Endothelial cell of umbilical vein (primary cell): ENCODE data around the gene TOP1. TPM values are rescaled to one million over a fixed set of nuclear protein-coding genes. Genes with fewer than 3 reads are reported as not detected.

ENCODE experiments used
- BruUV-seq: library from RNA; stranded (reverse); fragments of 400-500 nt; replicated peaks from 2 replicates; lab custom pipeline; 2021; lab: Mats Ljungman, UMichigan
- CTCF ChIA-PET: fragments of 300-600, 350-600 bp; sonication (Branson Sonifier 250); formaldehyde crosslinking; loops from one replicate; lab custom pipeline; 2021; ENCODE audit warnings: antibody characterized with exemption, inconsistent platforms; lab: Charles Lee
- POLR2A ChIA-PET: fragments of 300-600, 350-600 bp; sonication (Branson Sonifier 250); formaldehyde crosslinking; loops from one replicate; lab custom pipeline; 2021; ENCODE audit warnings: antibody characterized with exemption, inconsistent platforms; lab: Charles Lee
- DNase-seq: peaks from one replicate; pipeline ENCODE4 v3.0.0-alpha.2; 2011; ENCODE audit warnings: low read depth, low spot score
- FAIRE-seq: peaks from 2 replicates; lab custom pipeline; 2011; peaks lifted over from hg19 to GRCh38; lab: Jason Lieb, UNC
- H2AFZ ChIP-seq: 2 replicates; pipeline ENCODE4 v1.6.0; 2012; ENCODE audit warnings: low read depth, low read length, control low read depth, inconsistent platforms
- H3K27ac ChIP-seq: 2 replicates; pipeline ENCODE4 v1.5.1; 2011; ENCODE audit warnings: low read depth, mild to moderate bottlenecking, control low read depth, low read length, moderate library complexity; ENCODE audit not compliant: insufficient read depth
- H3K27me3 ChIP-seq, 2 experiments: 2 replicates each; pipeline versions ENCODE4 v1.6.0 to v1.6.1; 2011; ENCODE audit warnings: low read length in 2 of 2, mixed read lengths in 1 of 2; ENCODE audit not compliant: control insufficient read depth in 2 of 2, insufficient read depth in 2 of 2
- H3K36me3 ChIP-seq, 2 experiments: 2 replicates in 1 of 2; 3 replicates in 1 of 2; pipeline ENCODE4 v1.5.1; 2011; ENCODE audit warnings: low read length in 2 of 2, mild to moderate bottlenecking in 1 of 2, moderate library complexity in 1 of 2; ENCODE audit not compliant: control insufficient read depth in 2 of 2, insufficient read depth in 2 of 2; ENCODE audit errors: extremely low read depth in 1 of 2
- H3K4me1 ChIP-seq: 3 replicates; pipeline ENCODE4 v1.5.1; 2011; ENCODE audit warnings: mild to moderate bottlenecking, low read length; ENCODE audit not compliant: control insufficient read depth, insufficient read depth; ENCODE audit errors: extremely low read depth
- H3K4me2 ChIP-seq: 2 replicates; pipeline ENCODE4 v1.6.1; 2011; ENCODE audit warnings: low read length, control low read depth, mixed read lengths; ENCODE audit not compliant: insufficient read depth
- H3K4me3 ChIP-seq, 3 experiments: fragments of 200-600 bp in 1 of 3; sonication (generic), shearing (Covaris generic) in 1 of 3; replicated peaks in 1 of 3; 2 replicates each; pipeline ENCODE4 v1.5.1; 2011 to 2016; ENCODE audit warnings: control low read depth in 3 of 3, low read length in 3 of 3, mild to moderate bottlenecking in 2 of 3, inconsistent platforms in 1 of 3, low read depth in 1 of 3, moderate library complexity in 1 of 3; ENCODE audit not compliant: insufficient read depth in 1 of 3
- H3K79me2 ChIP-seq: 2 replicates; pipeline ENCODE4 v1.6.0; 2012; ENCODE audit warnings: low read length, inconsistent platforms; ENCODE audit not compliant: control insufficient read depth, insufficient read depth
- H3K9ac ChIP-seq: replicated peaks from 2 replicates; pipeline ENCODE3; 2011; ENCODE audit warnings: low read length, control low read depth; ENCODE audit not compliant: insufficient read depth; ENCODE audit errors: extremely low read depth
- H3K9me1 ChIP-seq: replicated peaks from 3 replicates; pipeline ENCODE4 v1.6.0; 2011; ENCODE audit warnings: mild to moderate bottlenecking, low read length; ENCODE audit not compliant: control insufficient read depth, insufficient read depth; ENCODE audit errors: extremely low read depth
- H3K9me3 ChIP-seq: replicated peaks from 2 replicates; pipeline ENCODE4 v1.5.1; 2012; ENCODE audit warnings: low read length, inconsistent platforms; ENCODE audit not compliant: control insufficient read depth, insufficient read depth
- H4K20me1 ChIP-seq: replicated peaks from 2 replicates; pipeline ENCODE3; 2011; ENCODE audit warnings: mild to moderate bottlenecking, low read length; ENCODE audit not compliant: control insufficient read depth, insufficient read depth; ENCODE audit errors: extremely low read depth
- FOS ChIP-seq: IDR thresholded peaks from 2 replicates; pipeline ENCODE4 v1.6.1; 2011; ENCODE audit warnings: mild to moderate bottlenecking, low read length, moderate library complexity, borderline replicate concordance; ENCODE audit not compliant: insufficient read depth
- GATA2 ChIP-seq: IDR thresholded peaks from 2 replicates; pipeline ENCODE4 v1.7.0; 2011; ENCODE audit warnings: low read depth, mild to moderate bottlenecking, moderate library complexity, mixed read lengths, low read length; ENCODE audit not compliant: insufficient read length, insufficient read depth
- JUN ChIP-seq: IDR thresholded peaks from 2 replicates; pipeline ENCODE4 v1.6.1; 2011; ENCODE audit warnings: borderline replicate concordance, low read depth; ENCODE audit not compliant: insufficient read length, insufficient read depth
- MYC ChIP-seq: IDR thresholded peaks from one replicate; pipeline ENCODE4 v1.6.1; 2011; ENCODE audit warnings: mild to moderate bottlenecking, low read depth, low read length
- dilution Hi-C: fragments of 300-500 bp; cut with MboI; formaldehyde crosslinking; loops from one replicate; pipeline ENCODE4 v1.15.0; 2019; ENCODE audit warnings: low sequenced_read_pairs; ENCODE audit not compliant: extremely low pct_ligation_motif_present
- intact Hi-C: fragments of 100-400 bp; cut with micrococcal nuclease; formaldehyde crosslinking; loops from one replicate; pipeline ENCODE4 v1.10.0; 2022
- polyA plus RNA-seq, 4 experiments: library from polyadenylated mRNA; depleted of rRNA in 3 of 4; stranded (reverse) in 3 of 4; unstranded in 1 of 4; fragments of >200 nt; gene quantifications; 2 replicates each; pipeline versions ENCODE4 v1.2.1 to v1.2.3, GENCODE V29; 2011 to 2012; ENCODE audit warnings: missing spikeins in 1 of 4
- total RNA-seq: library from RNA; stranded (reverse); gene quantifications from 2 replicates; pipeline ENCODE4 v1.2.3, GENCODE V29; 2021
- TF ChIP-seq, protein P1 (sequence below), 2 donors: IDR thresholded peaks; 1 replicate in 1 of 2; 2 replicates in 1 of 2; pipeline ENCODE4 v1.5.1; 2011; ENCODE audit warnings: low read length in 2 of 2, mild to moderate bottlenecking in 2 of 2, moderate library complexity in 2 of 2, control low read depth in 1 of 2, inconsistent platforms in 1 of 2, low read depth in 1 of 2; ENCODE audit not compliant: insufficient read depth in 1 of 2; ENCODE audit errors: extremely low read depth in 1 of 2

Gene TOP1
- total and polyA plus RNA-seq, 2 donors (not counting 3 experiments of a cell fraction or from before 2014, with no cell fraction given), result 7.0 to 77.4 TPM

DNA sequence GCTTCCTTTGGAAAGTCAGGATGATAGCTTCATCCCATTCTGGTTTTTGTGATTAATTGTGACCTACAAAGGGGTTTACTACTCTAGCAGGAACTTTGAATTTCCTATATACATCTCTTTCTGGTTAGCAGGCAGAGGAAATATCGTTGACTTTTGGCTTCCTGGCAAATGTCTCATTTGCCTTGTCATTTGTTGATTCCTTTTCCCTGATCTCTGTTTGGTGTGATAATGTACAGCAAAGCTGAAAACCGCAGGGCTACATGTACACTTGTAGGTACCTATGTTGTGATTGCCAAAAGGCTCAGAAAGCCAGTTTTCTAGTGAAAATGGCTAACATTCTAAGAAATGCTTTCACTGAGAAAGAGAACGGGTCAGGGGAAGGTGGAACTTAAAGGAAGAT lies 44.3 kb downstream of the TOP1 start:
- intact Hi-C loops, result loop anchor here (1.0 to 10.0 kb wide), 3 partner anchors 14 to 318 kb away; no protein-coding TSS in a partner anchor
- Histone ChIP-seq H3K4me3 (peak overlapping the region in 1 of 3 experiments; percentile 30), H3K4me1 (peaks cover 74% of the 10 kb centered on the region), H4K20me1 (no peaks in the 10 kb centered on the region), H3K9me3 (no peaks in the 10 kb centered on the region), H3K27me3 (no peaks in the 10 kb centered on the region), H2AFZ (no peak overlapping the region), H3K79me2 (peaks cover 77% of the 10 kb centered on the region), H3K27ac (peak overlapping the region; percentile 83), H3K4me2 (peak overlapping the region; percentile 90), H3K9ac (peak overlapping the region; percentile 63), H3K36me3 (peaks cover 0 to 2% of the 10 kb centered on the region in 2 experiments), H3K9me1 (no peaks in the 10 kb centered on the region)
- FAIRE-seq (peak; percentile 71), DNase-seq (peak; percentile 87)
- dilution Hi-C loops, result no loop called here
- ChIA-PET CTCF (interaction anchor here (0.7 to 12.0 kb wide), 12 partner anchors 9 to 107 kb away, joined by 3 to 228 read pairs (median 4); no protein-coding TSS in a partner anchor), POLR2A (interaction anchor here (1.2 to 1.3 kb wide), 2 partner anchors 65 to 384 kb away, joined by 3 to 4 read pairs; partner anchors contain the start of gene MAFB)
- TF ChIP-seq JUN (peak; percentile 26), MYC (no peak), GATA2 (peak; percentile 83), FOS (peak; percentile 75)
- TF ChIP-seq, protein P1, sequence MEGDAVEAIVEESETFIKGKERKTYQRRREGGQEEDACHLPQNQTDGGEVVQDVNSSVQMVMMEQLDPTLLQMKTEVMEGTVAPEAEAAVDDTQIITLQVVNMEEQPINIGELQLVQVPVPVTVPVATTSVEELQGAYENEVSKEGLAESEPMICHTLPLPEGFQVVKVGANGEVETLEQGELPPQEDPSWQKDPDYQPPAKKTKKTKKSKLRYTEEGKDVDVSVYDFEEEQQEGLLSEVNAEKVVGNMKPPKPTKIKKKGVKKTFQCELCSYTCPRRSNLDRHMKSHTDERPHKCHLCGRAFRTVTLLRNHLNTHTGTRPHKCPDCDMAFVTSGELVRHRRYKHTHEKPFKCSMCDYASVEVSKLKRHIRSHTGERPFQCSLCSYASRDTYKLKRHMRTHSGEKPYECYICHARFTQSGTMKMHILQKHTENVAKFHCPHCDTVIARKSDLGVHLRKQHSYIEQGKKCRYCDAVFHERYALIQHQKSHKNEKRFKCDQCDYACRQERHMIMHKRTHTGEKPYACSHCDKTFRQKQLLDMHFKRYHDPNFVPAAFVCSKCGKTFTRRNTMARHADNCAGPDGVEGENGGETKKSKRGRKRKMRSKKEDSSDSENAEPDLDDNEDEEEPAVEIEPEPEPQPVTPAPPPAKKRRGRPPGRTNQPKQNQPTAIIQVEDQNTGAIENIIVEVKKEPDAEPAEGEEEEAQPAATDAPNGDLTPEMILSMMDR (IDR thresholded peaks at IDR 0.05; ENCODE audit: extremely low read depth in 1 of 2, insufficient read depth in 1 of 2, low read depth in 1 of 2, low read length in 2 of 2), result no peak
- no TSS peak for BruUV-seq
